ENCODE measurements around the gene ABCB7.
"Not testable (repeated sequence)": the region's sequence is repeated elsewhere in the genome, so short reads cannot be mapped to it uniquely, and the experiment has no call there.

ABCB7 gene

DNA sequence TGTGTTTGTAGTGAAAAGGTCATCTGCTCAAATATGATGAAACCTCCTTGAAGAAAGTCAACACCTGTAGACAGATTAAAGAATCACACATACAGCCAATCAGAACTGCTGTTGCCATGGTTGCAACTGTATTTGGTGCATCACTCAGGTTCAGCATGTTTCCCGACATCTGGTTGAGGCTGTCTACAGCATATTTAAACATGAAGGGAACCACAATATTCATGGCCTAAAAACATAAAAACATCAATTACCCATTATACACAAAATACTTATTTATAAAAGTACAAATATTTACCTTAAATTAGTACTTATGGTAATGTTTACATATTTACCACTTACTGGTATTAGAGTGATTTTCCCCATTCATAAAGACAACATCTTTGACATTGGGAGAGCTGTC is 79.7 kb downstream of the ABCB7 start:
- TF ChIP-seq POLR2AphosphoS5 (IDR thresholded peaks at IDR 0.05; ENCODE audit: low read depth, low read length) (no peak), POLR2A (IDR thresholded peaks at IDR 0.05; ENCODE audit: low read depth, low read length) (no peak), TAF1 (IDR thresholded peaks at IDR 0.05; ENCODE audit: borderline replicate concordance, low read depth, low read length) (no peak)
- DNase-seq (ENCODE audit: insufficient read length) (no peak), FAIRE-seq (no peak)

DNA sequence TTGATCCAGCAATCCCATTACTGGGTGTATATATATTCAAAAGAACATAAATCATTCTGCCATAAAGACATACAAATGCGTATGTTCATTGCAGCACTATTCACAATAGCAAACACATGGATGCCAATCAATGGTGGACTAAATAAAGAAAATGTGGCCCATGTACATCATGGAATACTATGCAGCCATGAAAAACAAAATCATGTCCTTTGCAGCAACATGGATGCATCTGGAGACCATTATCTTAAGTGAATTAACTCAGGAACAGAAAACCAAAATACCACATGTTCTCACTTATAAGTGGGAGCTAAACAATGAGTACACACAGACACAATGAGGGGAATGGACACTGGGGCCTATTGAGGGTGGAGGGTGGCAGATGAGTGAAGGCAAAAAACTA is 81.6 kb downstream of the ABCB7 start:
- no peak for DNase-seq (ENCODE audit: insufficient read length)
- peak; percentile 62 for FAIRE-seq
- TF ChIP-seq POLR2A (IDR thresholded peaks at IDR 0.05; ENCODE audit: low read depth, low read length) (no peak), POLR2AphosphoS5 (IDR thresholded peaks at IDR 0.05; ENCODE audit: low read depth, low read length) (no peak), TAF1 (IDR thresholded peaks at IDR 0.05; ENCODE audit: borderline replicate concordance, low read depth, low read length) (no peak)

DNA sequence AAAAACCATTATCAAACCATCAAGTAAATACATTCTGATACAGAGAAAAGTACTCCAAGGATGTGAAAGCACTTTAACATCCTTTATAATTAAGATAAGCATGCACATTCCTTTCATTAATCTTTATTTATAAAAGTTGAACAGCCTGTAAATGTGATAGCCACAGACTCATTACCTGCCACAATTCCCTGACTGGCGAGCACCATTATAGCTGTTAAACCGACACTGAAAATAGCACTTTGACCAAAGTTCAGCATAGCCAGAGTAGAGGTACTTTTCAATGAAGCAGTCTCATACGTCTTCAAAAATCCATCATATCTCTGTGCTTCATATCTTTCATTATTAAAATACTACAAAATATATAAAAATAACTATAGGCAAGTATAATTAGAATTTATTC is 84.7 kb downstream of the ABCB7 start:
- DNase-seq (ENCODE audit: insufficient read length) (no peak), FAIRE-seq (no peak)
- TF ChIP-seq POLR2AphosphoS5 (IDR thresholded peaks at IDR 0.05; ENCODE audit: low read depth, low read length), result no peak
- no peak for TF ChIP-seq TAF1 (IDR thresholded peaks at IDR 0.05; ENCODE audit: borderline replicate concordance, low read depth, low read length)

DNA sequence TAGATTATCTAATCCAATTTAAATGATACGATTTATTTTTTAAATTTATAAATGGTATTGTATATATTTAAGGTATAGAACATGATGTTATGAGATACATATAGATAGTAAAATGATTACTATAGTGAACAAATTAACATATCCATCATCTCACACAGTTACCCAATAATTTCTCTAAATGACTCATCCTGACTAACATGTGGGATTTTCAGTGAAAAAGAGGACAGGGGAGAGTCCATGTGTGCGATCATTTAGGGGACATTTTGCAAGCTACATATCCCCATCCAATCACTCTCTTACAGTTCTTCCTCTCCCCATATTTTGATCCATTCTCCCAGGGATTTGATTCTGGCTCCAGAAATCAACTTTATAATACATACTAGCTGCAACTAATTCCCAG is 88.2 kb downstream of the ABCB7 start:
- TF ChIP-seq TAF1 (IDR thresholded peaks at IDR 0.05; ENCODE audit: borderline replicate concordance, low read depth, low read length) (no peak), POLR2AphosphoS5 (IDR thresholded peaks at IDR 0.05; ENCODE audit: low read depth, low read length) (no peak), POLR2A (IDR thresholded peaks at IDR 0.05; ENCODE audit: low read depth, low read length) (no peak)
- FAIRE-seq (no peak), DNase-seq (ENCODE audit: insufficient read length) (no peak)

DNA sequence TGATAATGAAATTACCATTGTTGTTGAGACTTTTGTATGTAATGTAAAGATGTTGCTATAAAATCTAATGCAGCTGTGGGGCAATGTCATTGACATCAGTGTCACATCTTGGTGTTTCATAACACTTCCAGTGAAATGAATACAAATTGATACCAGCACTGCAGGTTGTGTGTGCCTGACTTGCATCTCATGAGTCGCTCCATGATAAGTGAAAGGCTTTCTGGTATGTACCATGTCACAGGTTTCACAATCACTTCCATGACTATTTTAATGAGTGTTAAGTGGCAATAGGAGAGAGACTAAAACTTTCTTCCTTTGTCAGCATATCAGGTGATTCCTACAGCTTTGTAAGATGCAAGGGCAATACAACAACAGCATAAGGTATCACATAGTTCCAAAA is 94.4 kb downstream of the ABCB7 start:
- FAIRE-seq (peak; percentile 14), DNase-seq (ENCODE audit: insufficient read length) (no peak)
- TF ChIP-seq POLR2A (IDR thresholded peaks at IDR 0.05; ENCODE audit: low read depth, low read length), result no peak
- no peak for TF ChIP-seq TAF1 (IDR thresholded peaks at IDR 0.05; ENCODE audit: borderline replicate concordance, low read depth, low read length)

DNA sequence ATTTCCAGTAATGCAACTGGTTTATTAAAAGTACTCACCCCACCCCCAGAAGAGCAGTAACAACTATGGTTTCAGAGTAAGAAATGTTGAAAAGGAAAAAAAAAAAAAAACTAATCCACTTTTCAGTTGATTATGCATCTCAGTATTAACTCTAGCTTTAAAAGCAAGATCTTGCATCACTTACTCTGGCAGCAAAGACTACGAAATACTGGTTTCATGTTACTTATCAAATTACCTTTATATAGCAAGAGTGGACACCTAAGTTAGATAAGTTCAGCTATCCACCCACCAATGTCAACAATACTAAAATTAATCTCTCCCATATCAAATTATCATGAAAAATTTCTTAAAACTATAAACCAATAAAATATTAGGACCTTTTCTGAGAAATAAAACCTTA is 105.0 kb downstream of the ABCB7 start:
- TF ChIP-seq POLR2AphosphoS5 (IDR thresholded peaks at IDR 0.05; ENCODE audit: low read depth, low read length), result no peak
- no peak for TF ChIP-seq POLR2A (IDR thresholded peaks at IDR 0.05; ENCODE audit: low read depth, low read length)
- TF ChIP-seq TAF1 (IDR thresholded peaks at IDR 0.05; ENCODE audit: borderline replicate concordance, low read depth, low read length), result no peak
- no peak for FAIRE-seq
- DNase-seq (ENCODE audit: insufficient read length), result no peak

DNA sequence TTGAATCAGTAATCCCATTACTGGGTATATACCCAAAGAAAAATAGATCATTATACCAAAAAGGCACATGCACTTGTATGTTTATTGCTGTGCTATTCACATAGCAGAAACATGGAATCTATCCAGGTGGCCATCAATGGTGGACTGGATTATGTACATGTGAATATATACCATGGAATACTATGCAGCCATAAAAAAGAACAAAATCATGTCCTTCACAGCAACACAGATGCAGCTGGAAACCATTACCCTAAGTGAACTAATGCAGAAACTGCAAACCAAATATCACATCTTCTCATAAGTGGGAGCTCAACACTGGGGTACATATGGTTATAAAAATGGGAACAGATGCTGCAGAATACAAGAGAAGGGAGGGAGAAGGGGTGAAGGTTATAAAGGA is 110.7 kb downstream of the ABCB7 start:
- DNase-seq (ENCODE audit: insufficient read length) (no peak), FAIRE-seq (no peak)
- no peak for TF ChIP-seq POLR2A (IDR thresholded peaks at IDR 0.05; ENCODE audit: low read depth, low read length)
- TF ChIP-seq POLR2AphosphoS5 (IDR thresholded peaks at IDR 0.05; ENCODE audit: low read depth, low read length), result no peak
- TF ChIP-seq TAF1 (IDR thresholded peaks at IDR 0.05; ENCODE audit: borderline replicate concordance, low read depth, low read length), result no peak

DNA sequence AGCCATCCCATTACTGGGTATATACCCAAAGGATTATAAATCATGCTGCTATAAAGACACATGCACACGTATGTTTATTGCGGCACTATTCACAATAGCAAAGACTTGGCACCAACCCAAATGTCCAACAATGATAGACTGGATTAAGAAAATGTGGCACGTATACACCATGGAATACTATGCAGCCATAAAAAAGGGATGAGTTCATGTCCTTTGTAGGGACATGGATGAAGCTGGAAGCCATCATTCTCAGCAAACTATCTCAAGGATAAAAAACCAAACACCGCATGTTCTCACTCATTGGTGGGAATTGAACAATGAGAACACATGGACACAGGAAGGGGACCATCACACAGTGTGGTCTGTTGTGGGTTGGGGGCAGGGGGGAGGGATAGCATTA is 111.9 kb downstream of the ABCB7 start:
- not testable (repeated sequence) for FAIRE-seq; DNase-seq (ENCODE audit: insufficient read length)

DNA sequence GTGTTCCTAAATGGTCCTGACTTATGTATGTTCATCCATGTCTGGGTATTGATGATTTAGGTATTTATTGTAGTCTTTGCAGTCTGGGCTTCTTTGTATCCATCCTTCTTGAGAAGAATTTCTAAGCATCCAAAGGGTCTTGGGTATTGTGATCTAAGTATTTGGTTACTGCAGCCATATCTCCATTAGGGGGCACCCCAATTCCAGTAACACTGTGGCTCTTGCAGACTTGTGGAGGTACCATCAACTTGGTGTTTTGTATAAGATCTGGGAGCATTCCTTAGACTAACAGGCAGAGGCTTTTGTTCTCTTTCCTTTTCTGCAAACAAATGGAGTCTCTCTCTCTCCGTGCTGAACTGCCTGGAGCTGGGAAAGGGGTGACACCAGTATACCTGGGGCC is 117.2 kb downstream of the ABCB7 start:
- no peak for TF ChIP-seq POLR2AphosphoS5 (IDR thresholded peaks at IDR 0.05; ENCODE audit: low read depth, low read length)
- TF ChIP-seq POLR2A (IDR thresholded peaks at IDR 0.05; ENCODE audit: low read depth, low read length), result no peak
- no peak for TF ChIP-seq TAF1 (IDR thresholded peaks at IDR 0.05; ENCODE audit: borderline replicate concordance, low read depth, low read length)
- FAIRE-seq (peak; percentile 21), DNase-seq (ENCODE audit: insufficient read length) (no peak)
